HG03378 (cell line): ENCODE data around the gene VILL.

ENCODE experiments used
- ATAC-seq: cut with Tn5 transposase; IDR thresholded peaks from one replicate; pipeline ENCODE4 v1.9.1; 2021; ENCODE audit warnings: mild to moderate bottlenecking, moderate library complexity; ENCODE audit not compliant: unreplicated experiment

Gene VILL

GRCh38 chr3:37990527-37990926, at the start of gene VILL:
VILL (plus strand) TSS chr3:37990786; CDS start chr3:37993673, 2,887 bp downstream.
- ATAC-seq: no peak

DNA sequence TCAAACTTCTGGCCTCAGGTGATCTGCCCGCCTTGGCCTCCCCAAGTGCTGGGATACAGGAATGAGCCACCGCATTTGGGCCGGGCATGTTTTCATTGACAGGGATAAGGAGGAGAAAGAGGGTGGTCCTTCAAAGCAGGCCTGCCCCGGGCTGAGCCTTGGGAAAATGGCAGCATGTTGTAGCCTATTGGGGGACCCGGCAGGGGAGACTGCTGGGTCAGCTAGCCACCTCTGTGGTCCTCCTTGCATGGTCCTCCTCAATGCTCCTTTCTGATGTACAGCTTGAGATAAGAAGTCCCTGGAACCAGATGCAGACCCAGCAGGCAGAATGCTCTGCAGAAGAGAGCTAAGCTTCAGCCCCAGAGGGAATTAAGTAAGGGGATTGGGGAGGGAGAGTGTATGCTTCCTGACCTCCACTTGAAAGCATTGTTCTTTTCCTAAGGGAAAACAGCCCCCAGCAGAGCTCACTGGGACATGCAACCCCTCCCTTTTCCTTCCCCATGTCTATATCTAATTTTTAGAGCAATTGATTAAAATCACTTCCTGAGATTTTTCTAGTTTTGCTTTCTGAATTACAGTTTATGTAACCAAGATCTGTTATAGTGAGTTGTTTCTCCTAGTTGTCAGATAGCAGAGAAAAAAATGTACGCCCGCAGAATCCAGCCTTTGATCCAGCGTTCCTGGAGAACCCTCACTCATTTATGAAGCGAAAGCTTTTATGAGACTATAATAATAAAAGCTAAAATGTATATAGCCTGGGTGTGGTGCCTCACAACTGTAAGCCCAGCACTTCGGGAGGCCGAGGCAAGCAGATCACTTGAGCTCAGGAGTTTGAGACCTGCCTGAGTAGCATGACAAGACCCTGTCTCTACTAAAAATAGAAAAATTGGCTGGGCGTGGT, 48.7 kb upstream of the VILL start:
- ATAC-seq: no peak

- no peak for ATAC-seq
Observed at GRCh38 chr3:37942646-37943045, 47.9 kb upstream of the VILL start.

DNA sequence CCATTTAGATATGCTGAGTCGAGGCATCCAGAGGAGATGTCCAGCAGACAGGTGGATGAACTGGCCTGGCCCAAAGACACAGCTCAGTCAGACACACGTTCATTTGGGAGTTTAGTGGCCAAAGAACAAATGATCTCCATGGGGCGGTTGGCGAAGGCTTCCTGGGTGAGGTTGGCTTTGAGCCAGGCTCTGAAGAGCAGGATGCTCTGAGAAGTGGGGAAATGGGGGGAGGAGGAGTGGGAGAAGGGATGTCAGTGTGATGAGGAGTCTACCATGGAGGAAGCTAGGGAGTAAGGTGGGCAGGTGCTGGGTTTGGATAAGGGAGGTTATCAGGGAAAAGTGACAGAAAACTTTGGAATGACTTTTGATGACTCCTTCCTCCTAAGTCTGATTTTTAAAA, 47.5 kb upstream of the VILL start:
- no peak for ATAC-seq

GRCh38 chr3:37943631-37944314, 46.8 kb upstream of the VILL start:
- no peak for ATAC-seq

- no peak for ATAC-seq
Observed at GRCh38 chr3:37944391-37944842, 46.2 kb upstream of the VILL start.

DNA sequence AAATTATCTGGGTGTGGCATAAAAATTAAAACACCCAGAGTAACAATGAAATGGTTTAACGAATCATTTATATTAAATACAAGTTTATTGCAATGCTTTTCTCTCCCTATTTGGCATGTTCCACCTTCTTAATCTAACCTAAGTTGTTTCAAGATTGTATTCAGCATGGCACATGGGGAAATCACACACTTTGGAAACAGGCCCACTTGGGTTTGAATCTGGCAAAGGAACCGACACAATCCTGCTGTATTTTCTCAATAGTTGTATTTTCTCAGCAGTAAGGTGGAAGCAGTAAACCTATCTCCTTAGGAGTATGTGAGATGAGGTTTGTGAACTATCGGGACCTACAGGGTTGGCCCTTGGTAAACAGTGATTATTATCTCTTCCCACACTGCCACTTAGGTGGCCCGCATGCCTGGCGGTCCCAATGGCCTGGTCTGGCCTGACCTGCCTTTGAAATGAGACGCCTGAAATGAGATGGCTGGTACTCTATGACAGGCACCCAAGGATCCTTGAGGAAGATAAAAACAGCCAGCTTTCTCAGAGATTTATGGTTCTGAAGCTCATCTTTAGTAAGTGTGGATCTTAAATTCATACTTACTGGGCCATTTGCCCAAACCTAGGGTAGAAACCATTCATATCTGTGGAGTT, 45.3 kb upstream of the VILL start:
- ATAC-seq: no peak

DNA sequence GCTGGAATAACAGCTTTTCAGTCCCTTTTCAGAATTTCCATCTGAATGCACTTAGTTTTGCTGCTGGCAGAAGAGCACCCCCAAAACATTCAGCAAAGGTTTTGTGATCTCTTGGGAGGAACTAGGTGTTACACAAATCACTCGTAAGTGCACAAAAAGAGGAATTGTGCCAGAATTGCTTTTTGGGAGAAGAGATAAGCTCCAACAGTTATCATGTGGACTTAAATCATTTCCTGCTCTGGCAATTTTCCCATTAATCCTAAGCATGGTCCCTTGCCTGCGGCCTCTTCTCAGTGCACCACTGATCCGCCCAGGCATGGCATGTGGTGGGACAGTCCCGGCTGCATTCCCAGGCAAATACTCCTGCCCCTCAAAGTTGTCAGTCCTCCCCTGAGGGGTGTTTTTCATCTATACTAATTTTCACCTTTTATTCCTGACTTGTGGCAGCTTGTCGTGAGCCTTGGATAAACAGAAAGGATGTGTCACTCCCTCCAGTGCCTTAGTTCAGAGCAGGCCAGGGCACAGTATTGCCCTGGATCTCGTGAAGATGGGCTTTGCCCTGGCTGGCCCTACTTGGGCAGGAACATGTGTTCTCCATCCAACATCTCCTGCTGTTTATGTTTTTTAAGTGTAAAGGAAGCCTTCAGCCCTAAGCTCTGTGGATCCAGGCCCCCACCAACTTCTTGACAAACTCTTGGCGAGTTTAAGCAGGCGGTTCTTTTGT, 44.6 kb upstream of the VILL start:
- no peak for ATAC-seq

- ATAC-seq: no peak
Observed at GRCh38 chr3:37946531-37946889, 44.1 kb upstream of the VILL start.

GRCh38 chr3:37949866-37950265, 40.7 kb upstream of the VILL start:
- no peak for ATAC-seq

GRCh38 chr3:37952564-37952963, 38.0 kb upstream of the VILL start:
- no peak for ATAC-seq

- ATAC-seq: no peak
Observed at GRCh38 chr3:37953226-37953625, 37.4 kb upstream of the VILL start.

DNA sequence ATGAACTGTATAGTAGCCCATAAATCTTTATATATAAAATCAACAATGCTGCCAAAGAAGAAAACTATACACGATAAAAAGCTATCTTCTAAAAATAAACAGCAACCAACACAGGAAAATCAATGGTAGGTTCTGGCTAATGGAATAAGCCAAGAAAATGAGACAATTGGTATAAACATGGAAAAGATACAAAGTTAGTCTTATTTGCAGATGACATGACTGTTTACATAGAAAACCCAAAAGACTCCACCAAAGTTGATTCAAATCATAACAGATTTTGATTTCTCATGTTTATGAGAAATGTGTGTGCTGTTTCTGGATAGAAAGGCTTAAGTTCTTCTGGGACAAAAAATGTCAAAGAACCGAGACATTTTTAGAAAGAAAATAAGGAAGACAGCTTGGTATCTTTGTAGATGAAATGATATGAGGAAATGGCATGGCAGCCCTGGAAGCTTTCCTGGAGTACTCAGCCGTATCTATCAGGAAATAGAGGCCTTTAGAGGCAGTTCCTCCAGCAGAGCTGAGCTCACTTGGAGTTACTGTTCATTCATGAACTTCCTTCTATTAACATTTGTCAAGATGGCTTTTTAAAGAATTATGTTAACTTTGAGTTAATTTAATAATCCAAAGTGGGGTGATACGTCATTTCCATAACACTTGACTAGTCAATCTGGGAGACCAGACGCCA, 36.7 kb upstream of the VILL start:
- no peak for ATAC-seq

DNA sequence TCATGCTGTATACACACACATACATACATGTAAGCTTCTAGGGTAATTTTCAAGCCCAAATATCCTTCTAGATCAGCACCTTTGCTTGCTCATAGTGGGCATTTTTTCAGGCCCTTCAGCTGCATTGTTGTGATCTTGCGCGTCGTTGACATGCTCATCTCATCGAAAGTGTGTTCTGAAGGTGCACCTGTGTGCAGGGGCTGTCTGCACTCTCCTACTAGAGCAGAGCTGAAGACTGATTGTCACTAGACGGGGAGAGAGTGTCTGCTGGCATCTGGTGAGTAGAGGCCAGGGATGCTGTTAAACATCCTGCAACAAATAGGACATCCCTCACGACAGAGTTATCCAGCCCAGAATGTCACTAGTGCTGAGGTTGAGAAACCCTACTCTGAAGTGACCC, 35.7 kb upstream of the VILL start:
- no peak for ATAC-seq

DNA sequence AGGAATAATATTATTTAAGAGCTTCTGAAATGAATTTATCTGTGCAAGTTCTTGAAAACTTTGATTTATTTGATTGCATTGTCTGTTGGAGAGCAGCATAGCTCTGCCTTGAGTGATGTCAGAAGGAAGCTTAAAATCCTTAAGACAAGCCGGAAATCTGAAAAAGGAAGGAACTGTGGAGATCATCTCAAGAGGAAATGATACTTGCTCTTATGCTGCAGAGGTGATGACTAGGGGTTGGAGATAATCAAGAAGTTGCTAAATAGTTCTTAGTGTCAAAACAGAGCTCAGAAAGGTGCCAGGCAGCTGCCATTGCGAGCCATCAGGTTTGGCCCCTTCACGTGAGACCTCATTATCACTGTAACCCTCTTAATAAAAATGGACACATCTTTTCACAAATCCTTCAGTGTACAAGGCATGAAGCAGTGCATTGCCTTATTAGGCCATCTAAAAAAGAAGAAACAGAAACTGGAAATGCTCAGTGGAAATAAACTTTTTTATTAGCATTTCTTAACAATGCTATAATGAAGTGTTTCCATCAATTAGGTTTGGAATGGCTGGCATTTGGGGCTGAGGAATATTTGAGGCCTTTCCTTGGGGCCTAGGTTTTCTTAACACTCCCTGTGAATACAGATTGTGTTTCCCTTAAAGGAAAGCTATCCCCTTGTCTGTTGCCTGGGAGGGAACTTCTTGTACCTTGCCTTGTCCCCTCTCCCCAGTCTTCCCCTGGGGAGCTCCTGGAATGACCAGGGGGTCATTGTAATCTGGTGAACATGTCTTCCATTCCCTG, 34.5 kb upstream of the VILL start:
- no peak for ATAC-seq

- no peak for ATAC-seq
Observed at GRCh38 chr3:37956723-37957538, 33.7 kb upstream of the VILL start.

DNA sequence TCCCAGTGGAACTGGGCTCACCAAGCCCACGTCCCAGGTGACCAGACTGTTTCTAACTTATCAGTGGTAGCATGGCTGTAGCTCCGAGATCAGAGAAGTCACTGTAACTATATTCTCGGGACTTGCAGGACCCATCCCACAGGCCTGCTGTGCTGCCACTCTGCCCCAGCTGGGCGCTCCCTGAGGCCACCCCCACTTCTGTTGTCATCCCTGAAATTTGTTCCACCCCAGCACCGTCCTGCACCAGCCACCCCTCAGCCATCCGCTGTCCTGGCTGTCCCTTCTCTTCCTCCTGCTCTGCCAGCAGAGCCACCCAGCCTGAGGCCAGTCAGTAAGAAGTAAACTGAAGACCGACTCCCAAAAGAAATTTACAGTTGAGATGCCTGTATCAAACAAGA, 33.0 kb upstream of the VILL start:
- ATAC-seq: no peak

- ATAC-seq: no peak
Observed at GRCh38 chr3:37961622-37962431, 28.8 kb upstream of the VILL start.
